Adrenal gland (tissue), 5 donors: ENCODE measurements around the gene BARHL1.

Experiments used
- CTCF ChIP-seq, 6 experiments: fragments of 450-650 bp in 4 of 6; fragments of 200-600 bp in 2 of 6; sonication (generic) in 1 of 6; IDR thresholded peaks; 1 replicate in 5 of 6; 2 replicates in 1 of 6; pipeline versions ENCODE4 v1.5.1 to v1.8.0; 2016 to 2021; ENCODE audit warnings: antibody characterized with exemption in 6 of 6, mild to moderate bottlenecking in 2 of 6, moderate library complexity in 1 of 6
- POLR2A ChIP-seq, 2 donors: fragments of 450-650 bp; IDR thresholded peaks; one replicate each; pipeline ENCODE4 v1.6.1; 2017; ENCODE audit warnings: antibody characterized with exemption in 2 of 2, mild to moderate bottlenecking in 2 of 2, moderate library complexity in 1 of 2
- donor health status: DM: no; HTN: no; CAD: no.

DNA sequence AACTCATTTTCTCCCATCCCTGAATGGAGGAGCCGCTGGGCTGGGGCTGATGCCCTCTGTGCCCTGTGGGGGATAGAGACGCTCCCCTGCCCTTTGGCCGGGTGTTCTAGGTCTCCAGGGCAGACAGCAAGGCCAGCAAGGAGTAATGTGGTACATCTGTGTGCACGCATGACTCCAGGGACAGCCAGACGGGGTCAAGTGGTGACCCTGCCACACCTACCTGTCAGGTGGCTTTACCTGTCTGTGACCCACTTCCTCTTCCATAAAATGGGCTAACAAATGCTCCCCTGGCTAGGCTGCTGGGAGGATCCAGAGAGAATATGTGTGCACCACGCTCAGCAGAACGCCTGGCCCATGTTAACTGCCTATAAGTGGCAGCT is 35.4 kb upstream of the BARHL1 start:
- TF ChIP-seq CTCF (IDR thresholded peaks at IDR 0.05) (no peak), POLR2A (IDR thresholded peaks at IDR 0.05) (no peak)
